Duodenal mucosa (tissue), 2 donors: ENCODE measurements around the gene RARRES1.

Experiments used
- H3K27ac ChIP-seq: one replicate; pipeline ENCODE4 v1.7.0; 2013; ENCODE audit warnings: low read depth, low read length
- H3K27me3 ChIP-seq, 2 donors: one replicate each; pipeline ENCODE4 v1.7.0; 2013; ENCODE audit warnings: low read length in 2 of 2, control low read depth in 1 of 2; ENCODE audit not compliant: insufficient read depth in 2 of 2, control insufficient read depth in 1 of 2
- H3K36me3 ChIP-seq, 2 donors: one replicate each; pipeline ENCODE4 v1.7.0; 2013; ENCODE audit warnings: low read length in 2 of 2, control low read depth in 1 of 2; ENCODE audit not compliant: insufficient read depth in 2 of 2, control insufficient read depth in 1 of 2
- H3K4me1 ChIP-seq, 2 donors: one replicate each; pipeline ENCODE4 v1.7.0; 2013; ENCODE audit warnings: low read length in 2 of 2, control low read depth in 1 of 2; ENCODE audit not compliant: insufficient read depth in 2 of 2, control insufficient read depth in 1 of 2
- H3K4me3 ChIP-seq, 2 donors: one replicate each; pipeline ENCODE4 v1.7.0; 2013; ENCODE audit warnings: low read length in 2 of 2, low read depth in 1 of 2
- H3K9ac ChIP-seq, 2 donors: one replicate each; pipeline ENCODE4 v1.7.0; 2013; ENCODE audit warnings: low read length in 2 of 2, low read depth in 1 of 2
- H3K9me3 ChIP-seq, 2 donors: one replicate each; pipeline ENCODE4 v1.7.0; 2013; ENCODE audit warnings: low read length in 2 of 2, control low read depth in 1 of 2; ENCODE audit not compliant: control insufficient read depth in 1 of 2

RARRES1 gene

GRCh38 chr3:158765518-158766205 lies 33.4 kb upstream of the RARRES1 start:
- H3K27me3 ChIP-seq: no peaks in the 10 kb centered on the region
- H3K27ac ChIP-seq: no peak overlapping the region
- H3K9ac ChIP-seq: no peak overlapping the region
- H3K4me1 ChIP-seq: peaks cover 0 to 12% of the 10 kb centered on the region in 2 donors
- H3K36me3 ChIP-seq: no peaks in the 10 kb centered on the region
- H3K9me3 ChIP-seq: no peaks in the 10 kb centered on the region
- no peak overlapping the region for H3K4me3 ChIP-seq

- H3K9me3 ChIP-seq: no peaks in the 10 kb centered on the region
- no peaks in the 10 kb centered on the region for H3K36me3 ChIP-seq
- H3K4me1 ChIP-seq: peaks cover 0 to 4% of the 10 kb centered on the region in 2 donors
- no peak overlapping the region for H3K27ac ChIP-seq
- no peak overlapping the region for H3K4me3 ChIP-seq
- H3K9ac ChIP-seq: no peak overlapping the region
- H3K27me3 ChIP-seq: no peaks in the 10 kb centered on the region
Measured at GRCh38 chr3:158763421-158763820, 31.2 kb upstream of the RARRES1 start.

GRCh38 chr3:158762701-158763100 lies 30.4 kb upstream of the RARRES1 start:
- H3K27me3 ChIP-seq: no peaks in the 10 kb centered on the region
- H3K27ac ChIP-seq: no peak overlapping the region
- H3K9ac ChIP-seq: no peak overlapping the region
- H3K36me3 ChIP-seq: no peaks in the 10 kb centered on the region
- no peaks in the 10 kb centered on the region for H3K4me1 ChIP-seq
- H3K4me3 ChIP-seq: no peak overlapping the region
- H3K9me3 ChIP-seq: no peaks in the 10 kb centered on the region

GRCh38 chr3:158761350-158761749 lies 29.1 kb upstream of the RARRES1 start:
- no peak overlapping the region for H3K4me3 ChIP-seq
- H3K27me3 ChIP-seq: no peaks in the 10 kb centered on the region
- H3K36me3 ChIP-seq: no peaks in the 10 kb centered on the region
- no peak overlapping the region for H3K9ac ChIP-seq
- no peak overlapping the region for H3K27ac ChIP-seq
- no peaks in the 10 kb centered on the region for H3K9me3 ChIP-seq
- H3K4me1 ChIP-seq: no peaks in the 10 kb centered on the region

- Histone ChIP-seq H3K9ac (no peak overlapping the region), H3K4me1 (no peaks in the 10 kb centered on the region), H3K27me3 (no peaks in the 10 kb centered on the region), H3K9me3 (no peaks in the 10 kb centered on the region), H3K36me3 (no peaks in the 10 kb centered on the region), H3K27ac (no peak overlapping the region), H3K4me3 (no peak overlapping the region)
Measured at GRCh38 chr3:158755421-158755820, 23.2 kb upstream of the RARRES1 start.

GRCh38 chr3:158753854-158754253 lies 21.6 kb upstream of the RARRES1 start:
- Histone ChIP-seq H3K27ac (no peak overlapping the region), H3K9me3 (no peaks in the 10 kb centered on the region), H3K9ac (no peak overlapping the region), H3K27me3 (no peaks in the 10 kb centered on the region), H3K36me3 (no peaks in the 10 kb centered on the region), H3K4me1 (peaks cover 0 to under 1% of the 10 kb centered on the region in 2 donors), H3K4me3 (no peak overlapping the region)

- Histone ChIP-seq H3K9me3 (no peaks in the 10 kb centered on the region), H3K4me3 (no peak overlapping the region), H3K27ac (no peak overlapping the region), H3K36me3 (no peaks in the 10 kb centered on the region), H3K9ac (no peak overlapping the region), H3K4me1 (peaks cover 4% of the 10 kb centered on the region in 2 donors), H3K27me3 (no peaks in the 10 kb centered on the region)
Measured at GRCh38 chr3:158751316-158751715, 19.1 kb upstream of the RARRES1 start.

- Histone ChIP-seq H3K4me3 (no peak overlapping the region), H3K27ac (no peak overlapping the region), H3K9ac (no peak overlapping the region), H3K9me3 (no peaks in the 10 kb centered on the region), H3K4me1 (peaks cover 4% of the 10 kb centered on the region in 2 donors), H3K36me3 (no peaks in the 10 kb centered on the region), H3K27me3 (no peaks in the 10 kb centered on the region)
Measured at GRCh38 chr3:158750016-158750415, 17.8 kb upstream of the RARRES1 start.

GRCh38 chr3:158749526-158749925 lies 17.3 kb upstream of the RARRES1 start:
- H3K4me1 ChIP-seq: peaks cover 4% of the 10 kb centered on the region in 2 donors
- H3K9me3 ChIP-seq: no peaks in the 10 kb centered on the region

GRCh38 chr3:158748237-158748828 lies 16.1 kb upstream of the RARRES1 start:
- H3K4me3 ChIP-seq: no peak overlapping the region
- H3K27ac ChIP-seq: no peak overlapping the region
- H3K27me3 ChIP-seq: no peaks in the 10 kb centered on the region
- peaks cover 4% of the 10 kb centered on the region in 2 donors for H3K4me1 ChIP-seq
- no peak overlapping the region for H3K9ac ChIP-seq
- H3K9me3 ChIP-seq: no peaks in the 10 kb centered on the region
- H3K36me3 ChIP-seq: no peaks in the 10 kb centered on the region

More at GRCh38 chr3:158749526-158749925, 17.3 kb upstream of the RARRES1 start:
- H3K27me3 ChIP-seq: no peaks in the 10 kb centered on the region
- H3K27ac ChIP-seq: no peak overlapping the region
- H3K9ac ChIP-seq: no peak overlapping the region
- no peak overlapping the region for H3K4me3 ChIP-seq
- H3K36me3 ChIP-seq: no peaks in the 10 kb centered on the region
